Measurements from ENCODE around the gene ADAMTS14.

- TF ChIP-seq EP300 (IDR thresholded peaks at IDR 0.05; ENCODE audit: borderline replicate concordance), result no peak
- no peak for TF ChIP-seq TEAD4 (IDR thresholded peaks at IDR 0.05)
- TF ChIP-seq ZBTB7A (IDR thresholded peaks at IDR 0.05; ENCODE audit: low read depth), result no peak
- no peak for TF ChIP-seq YY1 (IDR thresholded peaks at IDR 0.05; ENCODE audit: low read depth)
- no peak for TF ChIP-seq RAD21 (IDR thresholded peaks at IDR 0.05; ENCODE audit: low read depth)
- TF ChIP-seq FOXM1 (IDR thresholded peaks at IDR 0.05; ENCODE audit: borderline replicate concordance, low read depth), result no peak
- TF ChIP-seq CREB1 (IDR thresholded peaks at IDR 0.05; ENCODE audit: low read depth), result no peak
- no peak for TF ChIP-seq CEBPB (IDR thresholded peaks at IDR 0.05)
These were observed 65.9 kb downstream of the ADAMTS14 start for GRCh38 chr10:70738006-70738760.

Measured in Ishikawa (cell line).